Activated CD8-positive, alpha-beta memory T cell treated with anti-CD3 and anti-CD28 coated beads, Interleukin-2, amount 10 ng/mL, durations not matched to agents 7 days and 5 days (primary cell): ENCODE results near the gene ECD. TPM values are rescaled to one million over a fixed set of nuclear protein-coding genes. Genes with fewer than 3 reads are reported as not detected.
"Not testable (repeated sequence)": the region's sequence is repeated elsewhere in the genome, so short reads cannot be mapped to it uniquely, and the experiment has no call there.

Source experiments
- ATAC-seq: fragments of 150-1000 bp; cut with Tn5 transposase; one replicate; pipeline ENCODE4 v1.10.0; 2021; ENCODE audit warnings: moderate library complexity
- CTCF ChIA-PET: fragments of 350-600 bp; sonication (Branson Sonifier 250); formaldehyde crosslinking; loops from one replicate; lab custom pipeline; 2021; ENCODE audit warnings: antibody characterized with exemption; lab: Charles Lee
- DNase-seq: peaks from one replicate; pipeline ENCODE4 v3.0.0-alpha.2; 2020
- H3K27ac Mint-ChIP-seq: one replicate; pipeline ENCODE4 v1.8.0; 2021; ENCODE audit warnings: mild to moderate bottlenecking, mixed read lengths
- H3K27me3 Mint-ChIP-seq: one replicate; pipeline ENCODE4 v1.8.0; 2021; ENCODE audit warnings: mixed read lengths
- H3K36me3 Mint-ChIP-seq: one replicate; pipeline ENCODE4 v1.8.0; 2021; ENCODE audit warnings: mild to moderate bottlenecking, mixed read lengths
- H3K4me1 Mint-ChIP-seq: one replicate; pipeline ENCODE4 v1.8.0; 2021; ENCODE audit warnings: mixed read lengths
- H3K4me3 Mint-ChIP-seq: one replicate; pipeline ENCODE4 v1.8.0; 2021; ENCODE audit warnings: mild to moderate bottlenecking, moderate library complexity, mixed read lengths
- H3K9me3 Mint-ChIP-seq: one replicate; pipeline ENCODE4 v1.8.0; 2022; ENCODE audit warnings: low read depth, mixed read lengths
- total RNA-seq, 2 experiments: library from RNA; stranded (reverse); gene quantifications; one replicate each; pipeline ENCODE4 v1.2.3, GENCODE V29; 2021

ECD gene
- total RNA-seq, 2 experiments from 2014 or later, result 26.7 to 30.5 TPM

DNA sequence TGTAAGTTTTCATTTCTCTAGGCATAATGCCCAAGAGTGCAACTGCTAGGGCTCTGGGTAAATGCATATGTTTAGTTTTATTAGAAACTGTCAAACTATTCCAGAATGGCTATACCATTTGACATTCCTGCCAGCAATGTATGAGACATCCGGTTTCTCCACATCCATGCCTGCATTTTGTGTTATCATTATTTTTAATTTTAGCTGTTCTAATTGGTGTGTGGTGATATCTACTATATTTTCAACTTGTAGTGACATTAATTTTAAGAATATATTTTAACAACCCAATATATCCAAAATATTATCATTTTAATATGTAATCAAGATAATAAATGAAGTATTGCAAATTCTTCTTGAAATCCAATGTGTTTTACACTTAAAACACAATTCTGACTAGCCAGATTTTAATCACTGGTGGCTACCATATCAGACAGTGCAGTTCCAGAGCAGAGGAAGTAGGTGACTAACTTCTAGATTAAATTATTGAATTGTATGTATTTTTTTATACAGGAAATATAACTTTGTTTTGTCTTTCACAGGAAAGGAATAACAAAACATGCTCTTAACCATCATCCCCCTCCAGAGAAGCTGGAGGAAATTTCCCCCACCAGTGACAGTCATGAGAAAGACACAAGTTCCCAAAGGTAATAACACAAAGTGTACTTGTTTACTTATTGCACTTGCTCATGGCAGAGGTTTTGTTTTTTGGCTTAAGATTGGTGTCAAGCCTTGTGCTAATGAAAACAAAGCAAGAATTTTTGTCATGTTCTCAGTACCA lies 6.5 kb upstream of the ECD start:
- CTCF ChIA-PET, result interaction anchor here (1.1 to 2.0 kb wide), 2 partner anchors 13 to 16 kb away, joined by 4 to 9 read pairs; no protein-coding TSS in a partner anchor
- no peaks in the 10 kb centered on the region for H3K9me3 Mint-ChIP-seq
- DNase-seq, result no peak
- no peak for ATAC-seq
- no peaks in the 10 kb centered on the region for H3K4me1 Mint-ChIP-seq
- H3K27me3 Mint-ChIP-seq, result no peaks in the 10 kb centered on the region
- no peak overlapping the region for H3K4me3 Mint-ChIP-seq
- no peak overlapping the region for H3K27ac Mint-ChIP-seq
- peaks cover 5% of the 10 kb centered on the region for H3K36me3 Mint-ChIP-seq

DNA sequence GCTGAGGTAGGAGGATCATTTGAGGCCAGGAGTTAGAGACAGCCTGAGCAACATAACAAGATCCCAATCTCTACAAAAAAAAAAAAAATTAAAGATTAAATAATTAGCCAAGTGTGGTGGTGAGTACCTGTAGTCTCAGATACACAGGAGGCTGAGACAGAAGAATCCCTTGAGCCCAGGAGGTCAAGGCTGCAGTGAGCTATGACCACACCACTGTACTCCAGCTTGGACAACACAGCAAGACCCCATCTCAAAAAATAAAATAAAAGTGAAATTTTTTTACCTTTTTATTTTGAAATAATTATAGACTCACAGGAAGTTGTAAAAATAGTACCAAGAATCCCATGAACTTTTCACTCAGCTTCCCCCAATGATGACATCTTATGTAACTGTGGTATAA lies 5.1 kb upstream of the ECD start:
- CTCF ChIA-PET, result interaction anchor here (1.2 kb wide), 1 partner anchor 14 kb away, joined by 3 read pairs; no protein-coding TSS in a partner anchor
- H3K4me3 Mint-ChIP-seq, result no peak overlapping the region
- peaks cover 6% of the 10 kb centered on the region for H3K4me1 Mint-ChIP-seq
- no peak for DNase-seq
- ATAC-seq, result no peak
- peaks cover 5% of the 10 kb centered on the region for H3K36me3 Mint-ChIP-seq
- H3K27ac Mint-ChIP-seq, result no peak overlapping the region
- no peaks in the 10 kb centered on the region for H3K9me3 Mint-ChIP-seq
- H3K27me3 Mint-ChIP-seq, result no peaks in the 10 kb centered on the region

GRCh38 chr10:73169320-73169719 lies 1.5 kb upstream of the ECD start:
- H3K4me1 Mint-ChIP-seq, result peaks cover 29% of the 10 kb centered on the region
- CTCF ChIA-PET, result interaction anchor here (1.3 to 3.4 kb wide), 4 partner anchors 11 to 475 kb away, joined by 4 to 23 read pairs (median 4); no protein-coding TSS in a partner anchor
- no peaks in the 10 kb centered on the region for H3K9me3 Mint-ChIP-seq
- H3K27ac Mint-ChIP-seq, result no peak overlapping the region
- no peak overlapping the region for H3K4me3 Mint-ChIP-seq
- H3K36me3 Mint-ChIP-seq, result peaks cover 13% of the 10 kb centered on the region
- H3K27me3 Mint-ChIP-seq, result no peaks in the 10 kb centered on the region
- no peak for DNase-seq
- ATAC-seq, result no peak

- Mint-ChIP-seq H3K4me1 (peaks cover 34% of the 10 kb centered on the region), H3K9me3 (no peaks in the 10 kb centered on the region), H3K36me3 (peaks cover 18% of the 10 kb centered on the region), H3K4me3 (peak overlapping the region; percentile 99), H3K27ac (peak overlapping the region; percentile 93), H3K27me3 (no peaks in the 10 kb centered on the region)
- ATAC-seq, result no peak
- no peak for DNase-seq
- CTCF ChIA-PET, result interaction anchor here (0.7 to 3.4 kb wide), 5 partner anchors 10 to 476 kb away, joined by 3 to 23 read pairs (median 4); no protein-coding TSS in a partner anchor
Observed at GRCh38 chr10:73168465-73168803, 626 bp upstream of the ECD start.

DNA sequence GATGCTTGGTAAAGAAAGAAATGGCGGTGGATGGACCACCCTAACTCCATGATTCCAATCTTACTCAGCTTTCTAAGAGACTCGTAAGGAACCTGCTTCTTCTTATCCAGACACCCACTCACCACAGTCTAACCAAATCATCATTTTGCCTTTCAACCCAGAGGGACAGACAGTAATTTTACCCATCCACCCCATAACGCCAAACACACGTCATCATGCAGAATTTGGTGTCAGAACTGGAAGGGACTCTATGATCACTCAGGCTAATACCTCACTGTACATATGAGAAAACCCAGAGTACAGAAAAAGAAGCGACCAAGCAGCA lies 388 bp downstream of the ECD start:
- peak overlapping the region; percentile 100 for H3K27ac Mint-ChIP-seq
- peak overlapping the region; percentile 99 for H3K4me3 Mint-ChIP-seq
- H3K27me3 Mint-ChIP-seq, result no peaks in the 10 kb centered on the region
- H3K4me1 Mint-ChIP-seq, result peaks cover 40% of the 10 kb centered on the region
- ATAC-seq (no peak), DNase-seq (no peak)
- no peaks in the 10 kb centered on the region for H3K9me3 Mint-ChIP-seq
- peaks cover 19% of the 10 kb centered on the region for H3K36me3 Mint-ChIP-seq
- CTCF ChIA-PET, result interaction anchor here (0.6 to 1.0 kb wide), 2 partner anchors 13 to 72 kb away, joined by 3 to 7 read pairs; no protein-coding TSS in a partner anchor

DNA sequence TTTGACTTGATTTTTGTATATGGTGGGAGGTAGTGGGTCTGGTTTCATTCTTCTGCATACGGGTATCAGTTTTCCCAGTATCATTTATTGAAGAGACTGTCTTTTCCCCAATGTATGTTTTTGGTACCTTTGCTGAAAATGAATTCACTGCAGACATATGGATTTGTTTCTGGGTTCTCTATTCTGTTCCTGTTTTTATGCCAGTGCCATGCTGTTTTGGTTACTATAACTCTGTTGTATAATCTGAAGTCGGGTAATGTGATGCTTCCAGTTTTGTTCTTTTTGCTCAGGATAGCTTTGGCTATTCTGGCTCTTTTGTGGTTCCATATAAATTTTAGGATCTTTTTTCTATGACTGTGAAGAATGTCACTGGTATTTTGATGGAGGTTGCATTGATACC lies 836 bp downstream of the ECD start:
- H3K27ac Mint-ChIP-seq, result peak overlapping the region; percentile 100
- peaks cover 23% of the 10 kb centered on the region for H3K36me3 Mint-ChIP-seq
- no peaks in the 10 kb centered on the region for H3K27me3 Mint-ChIP-seq
- ATAC-seq, result no peak
- DNase-seq, result no peak
- H3K4me1 Mint-ChIP-seq, result peaks cover 43% of the 10 kb centered on the region
- no peaks in the 10 kb centered on the region for H3K9me3 Mint-ChIP-seq
- CTCF ChIA-PET, result interaction anchor here (0.6 kb wide), 1 partner anchor 13 kb away, joined by 3 read pairs; no protein-coding TSS in a partner anchor
- H3K4me3 Mint-ChIP-seq, result peak overlapping the region; percentile 99

GRCh38 chr10:73163096-73163495 lies 4.7 kb downstream of the ECD start:
- CTCF ChIA-PET, result interaction anchor here (0.7 to 1.5 kb wide), 3 partner anchors 8 to 68 kb away, joined by 3 to 7 read pairs (median 3); partner anchors contain the start of gene P4HA1
- DNase-seq, result no peak

GRCh38 chr10:73161662-73162061 lies 6.1 kb downstream of the ECD start:
- H3K27me3 Mint-ChIP-seq, result no peaks in the 10 kb centered on the region
- CTCF ChIA-PET, result interaction anchor here (0.9 to 1.9 kb wide), 2 partner anchors 14 to 60 kb away, joined by 4 read pairs; no protein-coding TSS in a partner anchor
- no peak overlapping the region for H3K4me3 Mint-ChIP-seq
- DNase-seq (no peak), ATAC-seq (no peak)
- H3K9me3 Mint-ChIP-seq, result no peaks in the 10 kb centered on the region
- no peak overlapping the region for H3K27ac Mint-ChIP-seq
- H3K4me1 Mint-ChIP-seq, result peaks cover 46% of the 10 kb centered on the region
- peaks cover 42% of the 10 kb centered on the region for H3K36me3 Mint-ChIP-seq

More at GRCh38 chr10:73163096-73163495, 4.7 kb downstream of the ECD start:
- peaks cover 58% of the 10 kb centered on the region for H3K4me1 Mint-ChIP-seq
- no peak overlapping the region for H3K27ac Mint-ChIP-seq
- H3K36me3 Mint-ChIP-seq, result peaks cover 44% of the 10 kb centered on the region
- H3K9me3 Mint-ChIP-seq, result no peaks in the 10 kb centered on the region
- H3K27me3 Mint-ChIP-seq, result no peaks in the 10 kb centered on the region
- no peak for ATAC-seq
- H3K4me3 Mint-ChIP-seq, result no peak overlapping the region

DNA sequence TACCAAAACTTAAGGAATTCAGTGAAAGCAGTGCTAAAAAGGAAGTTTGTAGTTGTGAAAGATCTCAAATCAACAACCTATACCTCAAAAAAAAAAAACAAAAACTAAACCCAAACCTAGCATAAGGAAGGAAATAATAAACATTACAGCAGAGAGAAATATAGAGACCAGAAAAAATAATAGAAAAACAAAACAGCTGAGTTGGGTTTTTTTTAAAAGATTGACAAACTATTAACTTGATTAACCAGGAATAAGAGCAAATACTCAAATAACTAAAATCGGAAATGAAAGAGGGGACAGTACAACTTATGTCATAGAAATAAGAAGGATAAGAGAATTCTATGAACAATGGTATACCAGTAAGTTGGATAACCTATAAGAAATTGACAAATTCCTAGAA lies 6.7 kb downstream of the ECD start:
- CTCF ChIA-PET, result interaction anchor here (0.9 to 4.5 kb wide), 3 partner anchors 14 to 65 kb away, joined by 4 to 51 read pairs (median 4); partner anchors contain the start of gene P4HA1
- DNase-seq (no peak), ATAC-seq (no peak)
- H3K27ac Mint-ChIP-seq, result no peak overlapping the region
- H3K4me3 Mint-ChIP-seq, result no peak overlapping the region
- H3K4me1 Mint-ChIP-seq, result peaks cover 41% of the 10 kb centered on the region
- H3K36me3 Mint-ChIP-seq, result peaks cover 44% of the 10 kb centered on the region
- H3K9me3 Mint-ChIP-seq, result no peaks in the 10 kb centered on the region
- H3K27me3 Mint-ChIP-seq, result no peaks in the 10 kb centered on the region

GRCh38 chr10:73159038-73159648 lies 8.7 kb downstream of the ECD start:
- peak; percentile 60 for ATAC-seq
- peaks cover 46% of the 10 kb centered on the region for H3K36me3 Mint-ChIP-seq

DNA sequence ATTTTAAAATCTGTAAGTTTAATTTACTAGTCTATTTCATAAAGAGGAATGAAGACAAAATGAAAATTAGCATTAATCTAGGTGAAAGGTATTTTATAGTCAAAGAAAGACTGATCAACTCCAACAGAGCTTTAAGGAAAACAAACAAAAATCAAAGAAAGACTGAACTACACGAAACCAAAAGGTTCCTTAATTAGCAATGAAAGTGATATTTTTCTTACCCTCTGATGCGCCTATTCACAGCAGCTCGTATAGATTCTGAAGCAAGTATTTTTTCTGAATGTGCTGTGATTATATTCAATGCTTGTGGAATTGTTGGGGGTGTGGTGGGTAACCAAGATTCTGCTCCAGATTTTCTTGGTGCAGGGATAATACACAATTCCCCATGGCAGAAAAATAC lies 11.8 kb downstream of the ECD start:
- peaks cover 12% of the 10 kb centered on the region for H3K4me1 Mint-ChIP-seq
- no peak for DNase-seq
- H3K27me3 Mint-ChIP-seq, result no peaks in the 10 kb centered on the region
- H3K9me3 Mint-ChIP-seq, result no peaks in the 10 kb centered on the region
- CTCF ChIA-PET, result interaction anchor here (0.5 to 1.5 kb wide), 4 partner anchors 8 to 60 kb away, joined by 3 to 9 read pairs (median 4); partner anchors contain the start of gene P4HA1
- no peak for ATAC-seq
- H3K4me3 Mint-ChIP-seq, result no peak overlapping the region
- no peak overlapping the region for H3K27ac Mint-ChIP-seq
- peaks cover 45% of the 10 kb centered on the region for H3K36me3 Mint-ChIP-seq

More at GRCh38 chr10:73159038-73159648, 8.7 kb downstream of the ECD start:
- H3K9me3 Mint-ChIP-seq, result no peaks in the 10 kb centered on the region
- H3K4me3 Mint-ChIP-seq, result no peak overlapping the region
- H3K4me1 Mint-ChIP-seq, result peaks cover 33% of the 10 kb centered on the region
- H3K27me3 Mint-ChIP-seq, result no peaks in the 10 kb centered on the region
- H3K27ac Mint-ChIP-seq, result no peak overlapping the region
- CTCF ChIA-PET, result interaction anchor here (0.9 to 4.5 kb wide), 17 partner anchors 10 to 795 kb away, joined by 3 to 51 read pairs (median 5); partner anchors contain the start of genes ECD, FAM149B1, NUDT13 and P4HA1
- peak; percentile 66 for DNase-seq

DNA sequence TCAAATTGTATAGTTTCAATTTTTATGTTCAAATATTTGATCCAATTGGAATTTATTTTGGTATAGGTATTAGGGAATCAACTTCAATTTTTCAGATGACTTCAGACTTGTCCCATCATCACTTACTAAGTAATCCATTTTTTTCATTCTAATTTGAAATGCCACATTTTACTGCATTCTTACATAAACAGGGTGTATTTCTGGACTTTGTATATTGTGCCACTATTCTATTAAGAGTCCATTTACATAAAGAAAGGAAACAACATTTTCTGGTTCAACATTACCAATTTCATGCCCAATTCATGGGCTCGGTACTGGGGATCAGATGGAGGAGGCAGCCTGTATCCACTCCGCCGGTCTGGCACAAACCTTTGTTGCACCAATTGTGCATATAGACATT lies 15.8 kb downstream of the ECD start:
- CTCF ChIA-PET, result no interaction called here
- DNase-seq, result no peak
- Mint-ChIP-seq H3K4me3 (no peak overlapping the region), H3K4me1 (no peaks in the 10 kb centered on the region), H3K27me3 (no peaks in the 10 kb centered on the region), H3K36me3 (peaks cover 50% of the 10 kb centered on the region), H3K27ac (no peak overlapping the region), H3K9me3 (no peaks in the 10 kb centered on the region)
- no peak for ATAC-seq

GRCh38 chr10:73150633-73151413 lies 17.0 kb downstream of the ECD start:
- DNase-seq, H3K4me1 Mint-ChIP-seq, H3K4me3 Mint-ChIP-seq, ATAC-seq, H3K27ac Mint-ChIP-seq, H3K9me3 Mint-ChIP-seq, H3K27me3 Mint-ChIP-seq, CTCF ChIA-PET: not testable (repeated sequence)
- H3K36me3 Mint-ChIP-seq, result peaks cover 45% of the 10 kb centered on the region
